DOHH2 (cell line): ENCODE results near the gene ALDH18A1.

Experiments used
- H3F3A ChIP-seq: fragments of 200-600 bp; sonication (generic), shearing (Covaris generic); 2 replicates; pipeline ENCODE4 v1.6.0; 2016; ENCODE audit warnings: antibody characterized with exemption, mild to moderate bottlenecking; ENCODE audit not compliant: control insufficient read depth, insufficient read depth
- H3K27ac ChIP-seq: fragments of 200-600 bp; sonication (generic); 2 replicates; pipeline ENCODE4 v1.5.1; 2014; ENCODE audit warnings: low read depth, mild to moderate bottlenecking, low read length, moderate library complexity
- H3K27me3 ChIP-seq: fragments of 200-600 bp; sonication (generic); 2 replicates; pipeline ENCODE4 v1.6.1; 2014; ENCODE audit warnings: mild to moderate bottlenecking, low read length, mixed read lengths; ENCODE audit not compliant: control insufficient read depth
- H3K36me3 ChIP-seq: fragments of 200-600 bp; sonication (generic); 2 replicates; pipeline ENCODE4 v1.6.1; 2014; ENCODE audit warnings: mild to moderate bottlenecking, low read length, moderate library complexity, mixed read lengths; ENCODE audit not compliant: control insufficient read depth
- H3K4me1 ChIP-seq: fragments of 200-600 bp; sonication (generic); 2 replicates; pipeline ENCODE4 v1.6.1; 2014; ENCODE audit warnings: mild to moderate bottlenecking, low read length, mixed read lengths; ENCODE audit not compliant: control insufficient read depth
- H3K4me2 ChIP-seq: fragments of 200-600 bp; sonication (generic); 2 replicates; pipeline ENCODE4 v1.6.0; 2014; ENCODE audit warnings: mild to moderate bottlenecking, low read length, moderate library complexity
- H3K4me3 ChIP-seq: fragments of 200-600 bp; sonication (generic); 2 replicates; pipeline ENCODE4 v1.5.1; 2014; ENCODE audit warnings: mild to moderate bottlenecking, low read length, mixed read lengths
- H3K79me2 ChIP-seq: fragments of 200-600 bp; sonication (generic); 2 replicates; pipeline ENCODE4 v1.6.1; 2014; ENCODE audit warnings: mild to moderate bottlenecking, low read length, mixed read lengths; ENCODE audit not compliant: control insufficient read depth
- H3K9me2 ChIP-seq: fragments of 200-600 bp; sonication (generic); replicated peaks from 2 replicates; pipeline ENCODE4 v1.6.1; 2014; ENCODE audit warnings: mild to moderate bottlenecking, low read length, mixed read lengths; ENCODE audit not compliant: control insufficient read depth
- H3K9me3 ChIP-seq: fragments of 200-600 bp; sonication (generic); 2 replicates; pipeline ENCODE4 v1.6.1; 2014; ENCODE audit warnings: antibody characterized with exemption, low read length, mixed read lengths; ENCODE audit not compliant: control insufficient read depth, insufficient read depth
- H4K20me1 ChIP-seq: fragments of 200-600 bp; sonication (generic); 2 replicates; pipeline ENCODE4 v1.6.0; 2014; ENCODE audit warnings: low read depth, mild to moderate bottlenecking, antibody characterized with exemption, low read length, moderate library complexity; ENCODE audit not compliant: control insufficient read depth, insufficient read depth
- CTCF ChIP-seq: fragments of 200-600 bp; sonication (generic); IDR thresholded peaks from one replicate; pipeline ENCODE4 v1.5.1; 2014; ENCODE audit warnings: antibody characterized with exemption, mild to moderate bottlenecking, low read depth, low read length; ENCODE audit not compliant: poor library complexity, severe bottlenecking
- EZH2phosphoT487 ChIP-seq: fragments of 200-600 bp; sonication (generic); IDR thresholded peaks from 2 replicates; pipeline ENCODE4 v1.6.1; 2017; ENCODE audit warnings: borderline replicate concordance, mild to moderate bottlenecking, antibody characterized with exemption, low read length, moderate library complexity, mixed read lengths

Gene ALDH18A1

DNA sequence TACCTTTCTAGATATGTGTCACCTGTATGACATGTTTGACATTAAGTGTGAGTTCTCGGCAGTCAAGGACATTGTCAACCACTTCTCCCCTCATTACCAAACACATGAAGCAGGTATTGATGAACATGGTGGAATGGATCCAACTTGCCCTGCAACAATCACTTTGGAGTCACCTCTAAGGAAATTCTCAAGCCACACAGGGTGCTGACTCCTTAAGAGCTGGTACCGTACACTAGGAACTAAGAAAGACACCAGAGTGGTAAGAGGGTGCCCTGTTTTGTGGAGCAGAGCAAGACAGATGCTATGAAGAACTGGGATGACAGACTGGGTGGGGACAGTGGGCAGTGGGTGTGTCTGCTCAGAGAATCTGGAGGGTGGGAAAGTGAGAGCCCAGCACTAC is 77.9 kb downstream of the ALDH18A1 start:
- TF ChIP-seq EZH2phosphoT487 (no peak), CTCF (no peak)
- Histone ChIP-seq H3K4me3 (no peak overlapping the region), H3K4me2 (no peak overlapping the region), H3K79me2 (no peaks in the 10 kb centered on the region), H3K4me1 (no peaks in the 10 kb centered on the region), H3K27ac (no peak overlapping the region), H3F3A (no peaks in the 10 kb centered on the region), H3K36me3 (no peaks in the 10 kb centered on the region), H3K9me2 (no peaks in the 10 kb centered on the region), H4K20me1 (no peaks in the 10 kb centered on the region), H3K9me3 (no peaks in the 10 kb centered on the region), H3K27me3 (peaks cover 27% of the 10 kb centered on the region)

GRCh38 chr10:95574649-95575365 is 81.7 kb downstream of the ALDH18A1 start:
- H3K27ac ChIP-seq, result no peak overlapping the region
- no peaks in the 10 kb centered on the region for H3K79me2 ChIP-seq
- no peak overlapping the region for H3K4me2 ChIP-seq
- peaks cover 21% of the 10 kb centered on the region; the same call in 1 of the 2 replicates for H3K27me3 ChIP-seq
- no peaks in the 10 kb centered on the region for H3K36me3 ChIP-seq
- H4K20me1 ChIP-seq, result no peaks in the 10 kb centered on the region
- no peaks in the 10 kb centered on the region for H3K4me1 ChIP-seq
- H3F3A ChIP-seq, result no peaks in the 10 kb centered on the region
- TF ChIP-seq CTCF, result no peak
- no peak for TF ChIP-seq EZH2phosphoT487
- H3K4me3 ChIP-seq, result no peak overlapping the region
- no peaks in the 10 kb centered on the region for H3K9me2 ChIP-seq
- H3K9me3 ChIP-seq, result no peaks in the 10 kb centered on the region

DNA sequence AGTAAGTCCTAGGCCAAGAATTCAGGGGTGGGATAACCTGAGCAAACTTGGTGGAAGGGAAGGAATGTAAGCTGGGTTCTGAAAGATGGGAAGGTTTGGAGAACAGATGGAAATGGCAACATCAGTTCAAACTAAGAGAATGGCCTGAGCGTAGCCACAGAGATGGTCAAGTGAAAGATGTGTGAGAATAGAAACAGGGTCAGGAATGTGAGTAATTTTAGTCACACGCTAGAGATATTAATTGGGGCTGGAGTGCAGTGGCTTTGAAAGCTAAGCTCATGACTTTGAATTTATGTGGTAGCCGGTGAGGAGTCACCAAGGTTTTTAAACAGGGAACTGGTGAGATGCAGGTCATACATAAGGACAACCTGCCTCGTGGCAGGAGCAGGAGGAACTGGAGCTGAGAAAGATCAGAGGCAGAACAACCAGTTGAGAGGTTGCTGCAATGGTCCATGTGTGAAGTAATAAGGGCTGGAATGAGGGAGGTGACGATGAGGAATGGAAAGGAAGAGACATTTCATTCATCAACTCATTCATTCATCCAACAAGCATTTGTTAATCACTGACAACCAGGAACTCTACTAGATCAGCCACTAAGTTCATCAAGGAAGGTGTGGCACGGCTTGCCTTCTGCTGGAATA is 82.4 kb downstream of the ALDH18A1 start:
- no peak for TF ChIP-seq EZH2phosphoT487
- TF ChIP-seq CTCF, result no peak
- no peaks in the 10 kb centered on the region for H3K79me2 ChIP-seq
- no peaks in the 10 kb centered on the region for H3K9me2 ChIP-seq
- no peaks in the 10 kb centered on the region for H4K20me1 ChIP-seq
- H3K4me3 ChIP-seq, result no peak overlapping the region
- H3K9me3 ChIP-seq, result no peaks in the 10 kb centered on the region
- no peak overlapping the region for H3K27ac ChIP-seq
- H3K36me3 ChIP-seq, result no peaks in the 10 kb centered on the region
- H3F3A ChIP-seq, result no peaks in the 10 kb centered on the region
- no peaks in the 10 kb centered on the region for H3K4me1 ChIP-seq
- no peak overlapping the region for H3K4me2 ChIP-seq
- peaks cover 21% of the 10 kb centered on the region; the same call in 1 of the 2 replicates for H3K27me3 ChIP-seq
